HG03571 (cell line): ENCODE results near the gene ZBTB49.

ENCODE experiments used
- ATAC-seq: cut with Tn5 transposase; IDR thresholded peaks from one replicate; pipeline ENCODE4 v1.9.1; 2021; ENCODE audit not compliant: unreplicated experiment

ZBTB49 gene

GRCh38 chr4:4277531-4277930 is 12.5 kb upstream of the ZBTB49 start:
- no peak for ATAC-seq

GRCh38 chr4:4281787-4282186 is 8.3 kb upstream of the ZBTB49 start:
- ATAC-seq: no peak

- no peak for ATAC-seq
These were observed 5.0 kb upstream of the ZBTB49 start for GRCh38 chr4:4284827-4285618.

DNA sequence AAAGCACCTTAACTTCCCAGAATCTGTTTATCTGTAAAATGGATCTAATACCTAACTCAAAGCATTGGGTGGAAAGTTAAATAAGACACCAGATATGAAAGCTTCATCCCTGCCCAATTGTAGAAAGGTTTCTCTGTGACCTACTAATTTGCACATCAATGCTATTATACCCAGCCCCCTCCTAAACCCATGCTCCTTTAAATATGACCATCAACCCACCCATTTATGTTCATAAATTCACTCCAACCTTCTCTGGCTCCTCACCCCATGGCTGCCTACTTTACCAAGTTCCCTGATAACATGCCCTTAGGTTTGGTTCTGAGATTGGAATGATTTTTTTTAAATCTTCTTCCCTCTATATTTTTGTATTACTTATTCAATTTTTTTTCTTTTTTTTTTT is 2.0 kb upstream of the ZBTB49 start:
- ATAC-seq: no peak

DNA sequence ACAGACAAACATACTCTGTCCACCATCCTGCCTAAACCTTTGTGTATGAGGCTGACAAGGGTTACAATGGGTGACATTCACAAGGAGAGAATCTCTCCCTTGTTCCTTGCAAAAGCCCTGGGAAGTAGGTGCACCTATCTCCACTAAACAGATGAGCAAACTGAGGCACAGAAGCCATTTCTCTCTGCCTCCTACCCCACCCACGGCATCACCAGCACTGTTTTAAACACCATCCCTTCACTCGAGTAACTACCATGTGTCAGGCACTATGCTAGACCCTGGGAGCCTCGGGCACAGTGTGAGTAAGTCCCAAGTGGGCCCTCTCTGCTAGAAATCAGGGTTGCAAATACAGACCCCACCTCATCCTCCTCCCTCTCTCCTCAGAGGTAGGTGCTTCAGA is 996 bp upstream of the ZBTB49 start:
- no peak for ATAC-seq

DNA sequence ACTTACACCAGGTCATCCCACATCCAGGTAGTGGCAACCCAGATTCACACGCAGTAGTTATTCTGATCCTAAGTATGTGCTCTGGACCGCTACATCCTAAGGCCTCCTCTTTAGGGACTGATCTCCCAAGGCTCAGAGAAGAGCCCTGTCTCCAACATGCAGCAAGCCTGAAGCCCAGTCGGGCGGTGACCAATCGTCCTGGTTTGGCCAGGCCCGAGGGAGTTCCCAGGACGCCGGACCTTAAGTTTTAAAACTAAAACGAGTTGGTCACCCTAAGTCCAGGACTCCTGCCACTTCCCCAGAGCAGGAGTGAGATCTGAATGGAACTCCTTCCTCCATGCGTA is 482 bp upstream of the ZBTB49 start:
- ATAC-seq: peak; percentile 22

DNA sequence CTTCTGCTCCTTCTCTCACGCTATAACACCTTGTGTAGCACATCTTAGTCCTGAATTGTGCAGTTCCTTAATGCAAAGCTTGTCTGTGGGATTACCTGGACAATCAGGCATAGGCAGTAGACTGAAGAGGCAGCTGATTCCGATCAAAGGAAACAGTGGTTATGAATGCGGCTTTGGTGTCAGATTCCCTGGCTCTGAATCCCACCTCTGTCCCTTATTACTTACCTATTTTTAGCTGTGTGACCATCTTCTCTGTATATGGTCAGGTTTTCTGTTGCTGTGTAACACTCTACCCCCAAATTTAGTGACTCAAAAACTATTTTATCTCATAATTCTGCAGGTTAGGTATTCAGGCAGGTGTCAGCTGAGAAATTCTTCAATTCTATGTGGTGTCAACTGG is 3.2 kb downstream of the ZBTB49 start:
- ATAC-seq: no peak

DNA sequence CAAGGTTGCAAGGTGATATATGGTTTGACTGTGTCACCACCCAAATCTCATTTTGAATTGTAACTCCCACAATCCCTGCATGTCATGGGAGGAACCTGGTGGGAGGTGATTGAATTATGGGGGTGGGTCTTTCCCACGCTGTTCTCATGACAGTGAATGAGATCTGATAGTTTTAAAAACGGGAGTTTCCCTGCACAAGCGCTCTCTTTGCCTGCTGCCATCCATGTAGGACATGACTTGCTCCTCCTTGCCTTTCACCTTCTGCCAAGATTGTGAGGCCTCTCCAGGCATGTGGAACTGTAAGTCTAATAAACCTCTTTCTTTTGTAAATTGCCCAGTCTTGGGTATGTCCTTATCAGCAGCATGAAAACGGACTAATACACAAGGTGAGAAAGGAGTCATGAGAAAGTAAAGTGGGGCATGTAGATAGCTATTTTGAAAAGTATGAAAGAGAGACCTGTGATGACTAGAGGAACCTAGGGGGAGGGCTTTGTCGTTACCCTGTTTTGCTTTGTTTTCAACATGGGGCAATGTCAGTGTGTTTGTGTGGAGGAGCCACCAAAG is 6.3 kb downstream of the ZBTB49 start:
- ATAC-seq: no peak

DNA sequence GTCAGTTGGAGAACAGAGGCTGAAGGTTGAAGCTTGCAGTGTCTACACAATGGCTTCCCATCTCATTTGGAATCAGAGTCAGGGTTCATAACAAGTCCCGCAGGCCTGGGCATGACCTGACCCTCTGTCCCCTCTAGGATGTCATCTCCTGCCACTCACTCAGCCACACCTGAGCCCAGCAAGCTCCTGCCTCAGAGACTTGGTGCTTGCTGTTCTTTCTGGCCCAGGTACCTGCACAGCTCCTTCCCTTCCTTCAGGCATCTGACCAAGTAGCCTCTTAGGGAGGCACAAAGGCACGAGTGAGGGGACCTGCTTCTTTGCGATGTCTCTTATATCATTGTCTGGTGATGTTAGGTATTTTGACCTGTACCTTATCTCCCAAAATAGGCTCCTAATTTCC is 9.0 kb downstream of the ZBTB49 start:
- ATAC-seq: no peak

- no peak for ATAC-seq
These were observed 11.9 kb downstream of the ZBTB49 start for GRCh38 chr4:4302001-4302400.

- ATAC-seq: no peak
These were observed 12.4 kb downstream of the ZBTB49 start for GRCh38 chr4:4302416-4302815.

GRCh38 chr4:4306920-4307319 is 16.9 kb downstream of the ZBTB49 start:
- ATAC-seq: no peak

GRCh38 chr4:4308800-4309441 is 18.9 kb downstream of the ZBTB49 start:
- ATAC-seq: no peak

DNA sequence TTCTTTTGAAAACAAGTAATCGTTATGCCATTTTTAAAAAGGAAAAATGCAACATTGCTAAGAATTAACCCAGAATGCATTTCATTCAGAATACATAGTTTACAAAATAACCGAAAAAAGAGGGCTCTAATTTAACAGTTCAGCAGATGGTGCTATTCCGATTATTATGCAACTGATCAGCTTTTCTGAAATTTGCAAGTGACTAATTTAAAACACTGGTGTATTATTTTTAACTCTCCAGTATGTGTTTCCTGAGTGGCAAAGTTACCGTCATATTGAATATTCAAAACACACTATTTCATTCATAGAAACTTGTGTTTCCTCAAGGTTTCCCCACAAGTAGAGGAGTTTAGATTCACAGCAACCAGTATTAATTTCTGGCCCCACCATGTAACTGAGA is 21.1 kb downstream of the ZBTB49 start:
- no peak for ATAC-seq

DNA sequence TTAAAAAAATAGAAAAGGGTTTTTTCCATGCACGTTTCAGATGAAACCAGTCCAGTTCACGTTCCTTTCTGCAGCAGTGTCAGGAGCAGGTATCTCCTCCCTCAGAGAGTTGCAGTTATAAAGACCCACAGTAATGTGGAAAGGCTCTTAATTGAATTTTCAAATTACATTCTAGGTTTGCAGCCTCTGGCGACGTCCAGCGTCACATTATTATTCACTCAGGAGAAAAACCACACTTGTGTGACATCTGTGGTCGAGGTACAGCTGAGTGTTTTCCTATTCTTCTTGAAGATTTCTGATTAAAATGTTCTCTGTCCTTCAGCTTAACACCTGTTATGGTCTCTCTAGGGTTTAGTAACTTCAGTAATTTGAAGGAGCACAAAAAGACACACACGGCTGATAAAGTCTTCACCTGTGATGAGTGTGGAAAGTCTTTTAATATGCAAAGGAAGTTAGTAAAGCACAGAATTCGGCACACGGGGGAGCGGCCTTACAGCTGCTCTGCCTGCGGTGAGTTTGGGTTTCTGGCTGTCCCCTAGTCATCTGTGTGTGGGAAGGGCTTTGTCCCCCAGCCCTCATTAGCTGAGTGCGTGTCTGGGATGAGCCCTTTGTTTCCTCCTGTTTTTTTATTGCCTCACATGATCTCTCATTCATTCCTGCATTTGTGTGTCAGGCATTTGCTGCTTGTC is 25.6 kb downstream of the ZBTB49 start:
- no peak for ATAC-seq

DNA sequence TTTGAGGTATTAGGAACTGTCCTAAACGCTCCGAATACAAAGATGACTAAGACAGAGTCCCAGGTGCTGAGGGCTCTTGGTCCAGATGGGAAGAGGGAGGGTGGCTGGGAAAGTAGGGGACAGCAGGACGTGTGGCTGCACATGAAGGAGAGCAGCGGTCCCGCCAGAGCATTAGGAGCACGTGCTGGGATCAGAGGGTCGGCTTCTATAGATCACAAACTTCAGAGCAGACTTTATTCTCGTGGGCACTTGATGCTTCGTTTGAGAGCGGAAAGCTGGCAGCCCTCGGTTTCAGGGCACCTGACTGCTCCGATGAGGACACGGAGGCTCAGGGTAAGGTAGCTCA is 26.1 kb downstream of the ZBTB49 start:
- ATAC-seq: no peak

- ATAC-seq: no peak
These were observed 27.6 kb downstream of the ZBTB49 start for GRCh38 chr4:4317496-4318232.

- no peak for ATAC-seq
These were observed 30.5 kb downstream of the ZBTB49 start for GRCh38 chr4:4320528-4320927.

DNA sequence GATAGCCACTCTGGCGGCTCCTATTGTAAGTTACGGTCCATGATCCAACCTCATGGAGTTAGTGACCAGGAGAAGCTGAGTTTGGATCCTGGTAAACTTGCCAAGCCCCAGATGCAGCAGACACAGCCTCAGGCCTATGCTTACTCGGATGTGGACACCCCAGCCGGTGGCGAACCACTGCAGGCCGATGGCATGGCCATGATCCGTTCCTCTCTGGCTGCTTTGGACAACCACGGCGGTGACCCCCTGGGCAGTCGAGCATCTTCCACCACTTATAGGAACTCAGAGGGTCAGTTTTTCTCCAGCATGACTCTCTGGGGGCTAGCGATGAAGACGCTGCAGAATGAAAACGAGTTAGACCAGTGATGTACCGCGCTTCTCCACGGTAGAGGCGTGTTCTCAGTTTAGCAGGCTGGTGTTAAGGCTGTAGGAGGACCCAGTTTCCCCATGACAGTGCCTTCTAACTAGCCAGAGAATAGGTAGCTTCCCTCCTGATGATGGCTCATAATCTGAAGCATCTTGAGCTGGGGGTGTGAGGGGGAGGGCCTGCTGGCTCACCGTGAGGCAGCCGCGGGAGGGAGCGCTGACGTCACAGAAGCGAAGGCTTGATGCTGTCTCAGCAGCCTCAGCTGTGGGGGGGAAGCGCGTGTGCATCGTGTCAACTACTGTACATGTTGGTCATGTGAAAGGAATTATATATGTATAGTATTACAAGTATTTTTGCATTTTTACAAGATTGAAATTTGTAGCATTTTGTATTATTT is 31.1 kb downstream of the ZBTB49 start:
- no peak for ATAC-seq

DNA sequence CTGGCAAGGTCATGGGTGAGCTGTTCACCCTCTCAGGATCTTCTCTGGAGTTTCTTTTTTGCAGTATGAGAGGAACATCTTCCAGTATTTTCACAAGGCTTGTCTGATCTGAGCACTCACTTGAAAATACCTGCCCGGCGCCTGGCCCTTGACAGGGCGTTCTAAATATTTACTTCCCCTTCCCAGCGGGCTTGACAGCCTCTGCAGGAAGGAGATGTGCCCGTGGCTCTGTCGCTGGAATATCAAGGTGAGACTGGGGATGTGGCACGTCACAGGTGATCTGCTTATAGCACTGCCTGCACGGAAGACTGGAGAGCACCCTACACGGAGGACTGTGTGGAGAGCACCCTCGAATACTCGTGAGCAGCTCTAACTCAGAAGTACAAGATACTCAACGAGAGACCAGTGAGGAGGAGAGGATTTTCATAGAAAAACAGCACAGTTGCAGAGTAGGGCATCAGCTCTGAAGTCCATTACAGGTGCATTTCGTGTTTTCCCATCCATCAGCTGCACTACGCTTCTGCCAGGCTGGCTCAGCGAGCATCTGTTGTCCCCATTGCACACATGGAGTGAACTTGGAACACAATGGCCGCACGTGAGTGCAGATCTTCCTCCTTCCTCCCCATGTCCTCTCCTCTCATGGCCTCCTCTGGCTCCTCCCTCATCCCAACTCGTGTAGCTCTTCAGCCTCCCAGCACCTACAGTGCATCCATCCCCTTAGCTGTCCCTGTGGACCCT is 32.1 kb downstream of the ZBTB49 start:
- ATAC-seq: no peak
